Inflammatory macrophage treated with lipopolysaccharide for 4 hours (primary cell): ENCODE data around the gene YARS1.

ENCODE experiments used
- DNase-seq: peaks from one replicate; pipeline ENCODE4 v3.0.0-alpha.2; 2020

YARS1 gene

DNA sequence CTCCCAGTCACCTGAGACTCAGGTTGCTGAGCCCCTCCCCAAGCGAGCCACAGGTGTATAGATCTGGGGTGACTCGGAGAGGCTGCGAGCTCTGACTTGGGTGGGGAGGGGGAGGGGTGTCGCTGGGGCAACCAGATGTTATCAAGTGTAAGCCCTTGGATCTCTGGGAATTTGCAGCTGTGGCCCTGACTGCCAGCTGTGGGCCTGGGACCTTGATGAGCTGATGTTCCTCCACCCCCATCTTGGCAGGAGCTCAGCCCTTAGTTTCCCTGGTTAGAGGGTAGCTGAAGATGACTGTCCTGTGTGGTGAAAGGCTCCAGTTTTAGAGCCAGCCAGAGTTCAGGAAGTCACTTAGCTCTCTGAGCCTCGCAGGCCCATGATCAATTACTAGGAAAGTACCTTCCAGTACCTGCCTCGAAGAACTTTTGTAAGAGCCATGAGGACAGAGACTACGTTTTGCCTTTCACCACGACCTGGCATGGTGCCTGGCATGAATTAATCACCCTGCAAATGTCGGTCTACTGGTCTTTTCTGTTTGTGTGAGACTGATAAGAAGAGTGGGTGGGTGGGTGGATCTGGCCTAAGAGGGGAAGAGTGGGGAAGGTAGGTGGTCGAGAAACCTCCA lies 55.8 kb downstream of the YARS1 start:
- DNase-seq: no peak

DNA sequence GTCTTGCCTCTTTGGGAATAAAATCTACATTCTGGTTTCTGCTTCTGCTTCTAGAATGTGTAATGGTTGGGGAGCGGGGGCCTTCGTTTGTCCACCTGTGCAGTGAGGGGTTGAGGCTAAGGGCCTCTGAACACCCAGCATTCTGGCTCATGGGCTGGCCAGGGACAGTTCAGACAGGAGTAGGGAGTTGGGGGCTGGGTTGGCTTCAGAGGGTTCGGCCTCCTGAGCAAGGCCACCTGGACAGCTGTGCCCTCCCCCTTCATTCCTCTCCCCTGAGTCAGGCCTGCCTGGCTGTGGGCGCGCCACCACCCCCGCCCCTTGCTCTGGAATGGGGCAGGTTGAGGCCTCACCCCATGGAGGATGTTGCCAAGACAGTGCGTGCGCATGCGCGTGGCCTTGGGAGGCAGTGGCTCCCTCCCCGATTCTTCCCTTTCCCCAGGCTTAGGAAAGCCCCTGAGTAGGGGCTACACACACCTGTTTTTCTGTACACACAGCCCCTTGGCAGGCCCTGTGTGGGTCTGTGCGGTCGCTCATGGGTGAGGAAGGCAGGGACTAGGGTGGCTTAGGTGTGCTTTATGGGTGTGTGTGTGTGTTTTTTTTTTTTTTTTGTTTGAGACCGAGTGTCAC lies 57.0 kb downstream of the YARS1 start:
- no peak for DNase-seq

DNA sequence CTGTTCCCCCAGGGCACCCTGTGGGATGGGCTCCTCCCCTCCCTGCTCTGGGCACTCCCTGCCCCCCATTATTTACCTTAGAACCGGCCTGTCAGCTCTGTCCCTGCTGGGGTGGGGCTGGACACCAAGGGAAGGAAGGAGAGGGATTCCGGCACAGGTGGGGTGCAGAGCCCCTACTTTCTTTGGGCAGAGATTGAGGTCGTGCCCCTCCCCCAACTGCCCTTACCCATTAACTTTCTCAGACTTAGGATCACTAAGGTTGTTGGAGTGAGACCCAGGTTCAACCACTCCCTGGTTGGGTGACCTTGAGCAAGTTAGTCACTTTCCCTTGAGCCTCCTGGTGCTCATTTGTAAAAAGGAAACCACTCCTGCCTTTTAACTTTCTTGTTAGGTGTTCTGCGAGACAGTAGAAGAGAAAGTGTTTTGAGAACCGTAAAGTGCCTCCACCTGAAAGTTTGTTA lies 57.6 kb downstream of the YARS1 start:
- no peak for DNase-seq

- DNase-seq: no peak
Measured at GRCh38 chr1:32758795-32759430, 58.2 kb downstream of the YARS1 start.

DNA sequence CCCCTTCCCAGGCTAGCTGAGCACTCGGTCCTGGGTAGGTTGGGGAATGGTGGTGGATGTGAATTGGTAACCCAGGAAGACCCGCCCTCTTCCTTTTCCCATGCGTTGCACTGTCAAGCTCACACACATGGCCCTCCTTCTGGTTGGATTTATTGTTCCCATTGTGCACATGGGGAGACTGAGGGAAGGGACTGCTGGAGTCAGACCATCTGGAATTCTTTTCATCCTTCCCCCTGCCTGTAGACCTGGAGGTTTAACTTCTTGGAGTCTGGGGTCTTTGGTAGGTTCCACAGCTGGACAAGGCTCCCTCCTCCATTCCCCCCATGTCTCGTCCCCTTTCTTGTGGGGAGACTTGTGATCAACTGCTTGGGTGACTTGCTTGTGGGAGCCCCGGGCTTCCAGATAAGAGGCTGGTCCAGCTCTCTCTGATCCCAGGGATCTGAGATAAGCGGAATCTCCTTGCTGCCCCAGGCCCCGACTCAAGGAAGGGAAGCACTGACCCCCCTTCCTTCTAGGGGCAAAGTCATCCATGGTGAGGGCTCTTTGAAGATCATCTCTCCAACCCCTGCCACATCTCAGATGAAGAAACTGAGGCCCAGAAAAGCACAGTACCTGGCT lies 58.9 kb downstream of the YARS1 start:
- DNase-seq: no peak

DNA sequence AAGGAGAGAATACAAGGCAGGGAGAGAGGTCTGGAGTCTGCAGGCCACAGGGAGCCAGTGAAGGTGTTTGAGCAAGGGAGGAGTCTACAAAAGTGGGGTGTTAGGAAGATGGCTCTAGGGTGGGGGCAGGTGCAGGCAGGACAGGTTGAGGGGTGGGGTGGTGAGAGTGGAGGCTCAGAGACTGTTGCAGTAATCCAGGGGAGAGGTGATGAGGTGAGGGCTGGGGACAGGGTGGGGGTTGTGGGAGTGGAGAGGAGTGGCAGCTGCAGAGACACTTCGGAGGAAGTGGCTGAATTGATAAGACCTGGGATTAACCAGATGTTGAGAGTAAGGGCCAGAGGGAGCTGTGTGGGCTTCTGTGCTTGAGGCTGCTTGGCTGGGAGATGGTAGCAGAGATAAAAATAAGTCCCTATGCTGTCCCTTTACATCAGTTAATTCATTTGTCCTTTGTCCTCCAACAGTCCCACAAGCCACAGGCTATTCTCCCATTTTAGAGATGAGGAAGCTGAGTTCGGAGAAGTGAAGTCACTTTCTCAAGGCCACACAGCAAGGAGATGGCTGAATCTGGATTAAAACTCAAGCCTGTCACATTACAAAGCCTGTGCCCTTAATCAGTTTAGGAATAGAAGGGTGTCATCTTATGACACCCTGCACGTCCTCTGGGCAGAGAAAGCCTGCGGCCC lies 59.8 kb downstream of the YARS1 start:
- no peak for DNase-seq

- no peak for DNase-seq
Measured at GRCh38 chr1:32755810-32756159, 61.4 kb downstream of the YARS1 start.

DNA sequence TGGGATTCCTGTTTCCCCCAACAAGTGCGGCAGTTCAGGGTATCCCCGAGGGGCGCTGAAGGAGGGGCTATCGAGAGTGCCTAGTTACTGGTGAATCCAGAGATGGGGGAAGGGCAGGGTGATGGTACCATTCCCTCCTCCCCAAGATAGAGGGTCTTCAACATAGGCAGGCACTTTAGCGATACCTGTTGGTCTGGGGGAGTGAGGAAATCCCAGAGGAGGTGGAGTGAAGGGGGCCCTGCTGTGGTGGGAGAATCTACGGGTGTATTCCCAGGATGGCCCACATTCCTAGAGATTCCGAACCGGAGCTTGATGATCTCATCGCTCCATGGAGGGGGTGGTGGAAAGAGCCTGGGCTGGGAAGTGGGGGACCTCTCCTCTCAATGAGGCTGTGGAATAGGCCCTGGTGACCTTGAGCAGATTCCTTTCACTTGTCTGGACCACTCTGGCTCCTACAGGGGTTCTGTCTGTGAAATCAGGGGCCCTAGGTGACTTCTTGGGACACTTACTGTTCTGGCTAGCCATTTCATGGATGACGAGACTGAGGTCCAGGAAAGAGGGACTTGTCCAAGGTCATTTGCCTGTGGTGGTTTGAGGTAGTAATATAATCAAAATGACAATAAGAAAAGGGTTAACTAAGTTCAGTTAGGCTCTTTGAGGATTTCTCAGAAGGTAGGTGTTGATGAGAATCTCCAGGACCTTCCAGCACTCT lies 61.9 kb downstream of the YARS1 start:
- DNase-seq: no peak

DNA sequence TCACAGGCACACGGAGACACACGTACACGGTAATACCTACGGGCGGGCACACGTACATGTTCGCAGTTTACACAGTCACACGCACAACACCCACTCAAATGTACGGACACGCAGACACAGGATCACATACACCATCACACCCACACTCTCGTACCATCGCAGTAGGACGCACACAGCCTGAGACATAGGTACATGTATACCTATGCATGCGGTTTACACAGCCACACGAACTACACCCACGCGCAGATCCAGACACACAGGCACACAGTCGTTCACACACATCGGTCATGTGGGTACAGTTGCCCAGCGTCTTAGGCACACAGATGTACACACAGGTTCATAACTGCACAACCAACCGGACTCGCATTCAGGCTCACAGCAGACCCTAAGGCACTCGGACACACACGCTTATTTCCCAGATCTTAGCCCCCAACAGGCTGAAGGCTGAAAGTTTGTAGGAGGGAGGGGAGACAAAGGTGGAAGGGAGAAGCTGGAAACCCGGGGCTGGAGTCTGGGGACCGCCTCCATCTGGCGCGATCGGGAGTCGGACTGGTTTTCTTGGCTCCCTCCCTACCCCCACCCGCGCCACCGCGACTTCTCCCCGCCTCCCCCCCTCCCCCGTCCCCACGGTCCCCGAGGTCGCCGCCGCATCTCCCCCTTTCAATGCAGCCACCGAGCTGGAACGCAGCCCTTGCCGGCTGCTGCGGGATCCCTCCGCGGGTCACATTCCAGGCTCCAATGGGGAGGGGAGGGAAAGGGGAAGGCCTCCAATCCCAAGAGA lies 62.7 kb downstream of the YARS1 start:
- DNase-seq: no peak

GRCh38 chr1:32753532-32754316 lies 63.4 kb downstream of the YARS1 start:
- peak; percentile 32 for DNase-seq

DNA sequence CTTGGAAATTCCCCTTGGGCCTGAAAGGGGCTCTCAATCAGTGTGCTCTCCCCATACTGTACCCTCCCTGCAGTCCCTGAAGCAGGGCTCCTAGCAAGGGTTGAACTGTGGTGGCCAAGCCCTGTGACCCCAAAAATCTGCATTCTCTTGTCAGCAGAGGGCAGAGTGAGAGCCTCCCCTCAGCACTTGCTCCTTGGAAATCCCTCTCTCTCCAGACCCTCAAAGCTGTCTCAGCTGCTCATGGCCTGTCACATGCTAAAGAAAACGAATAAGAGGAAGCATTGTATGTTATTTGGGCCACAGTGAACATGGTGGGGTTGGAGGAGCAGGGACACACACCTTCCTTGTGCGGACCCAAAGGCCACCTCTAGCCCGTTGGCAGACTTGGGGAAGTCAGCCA lies 67.4 kb downstream of the YARS1 start:
- DNase-seq: no peak

GRCh38 chr1:32749332-32749731 lies 67.8 kb downstream of the YARS1 start:
- DNase-seq: peak; percentile 32

DNA sequence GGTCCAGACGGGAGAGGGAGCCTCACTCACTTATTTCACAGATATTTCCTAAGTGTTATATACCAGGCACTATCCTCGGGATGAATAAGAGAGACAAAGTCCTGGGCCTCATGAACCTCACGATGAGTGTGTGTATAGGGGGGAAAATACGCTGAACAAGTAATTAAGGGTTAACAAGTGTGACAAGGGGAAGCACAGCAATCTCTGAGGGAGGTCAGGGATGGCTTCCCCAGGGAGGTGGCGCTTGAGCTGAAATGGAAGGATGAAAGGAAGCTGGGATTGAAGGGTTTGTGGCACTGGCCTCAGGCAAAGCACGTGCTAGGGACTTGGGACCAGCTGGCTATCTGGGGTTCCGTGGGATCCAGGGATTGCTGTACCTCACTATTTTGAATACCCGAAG lies 68.2 kb downstream of the YARS1 start:
- no peak for DNase-seq

DNA sequence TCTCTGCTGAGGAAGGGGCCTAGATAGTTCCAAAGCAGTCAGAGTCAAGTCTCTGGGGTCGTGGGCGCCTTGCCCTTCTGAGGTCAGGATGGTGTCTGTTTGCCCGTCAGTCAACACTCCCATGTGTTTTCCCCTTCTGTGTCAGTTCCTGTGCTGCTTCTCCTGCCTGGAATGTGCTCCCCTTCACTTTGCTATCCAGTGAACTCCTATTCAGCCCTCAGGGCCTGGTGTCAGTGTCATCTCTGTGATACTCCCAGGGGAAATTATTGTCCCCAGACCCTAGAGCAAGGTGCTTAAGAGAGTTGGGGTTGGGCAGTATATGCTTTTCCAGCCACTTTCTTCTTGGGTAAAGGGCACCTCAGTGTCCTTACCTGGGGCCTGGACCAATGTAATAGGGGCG lies 68.8 kb downstream of the YARS1 start:
- no peak for DNase-seq

DNA sequence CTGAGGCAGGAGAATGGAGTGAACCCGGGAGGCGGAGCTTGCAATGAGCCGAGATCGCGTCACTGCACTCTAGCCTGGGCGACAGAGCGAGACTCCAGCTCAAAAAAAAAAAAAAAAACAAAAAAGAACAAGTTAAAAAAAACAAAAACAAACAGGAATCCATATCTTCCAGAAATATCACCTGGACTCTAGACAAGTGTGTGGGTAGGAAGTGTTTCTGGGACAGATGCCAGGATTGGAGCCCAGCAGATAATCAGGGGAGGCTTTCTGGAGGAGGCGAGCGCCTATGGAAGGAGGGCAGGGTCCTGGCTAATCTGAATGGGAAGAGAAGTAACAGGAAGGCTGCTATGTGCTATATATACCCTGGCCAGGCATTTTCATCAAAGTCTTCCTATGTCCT lies 71.0 kb downstream of the YARS1 start:
- DNase-seq: no peak

DNA sequence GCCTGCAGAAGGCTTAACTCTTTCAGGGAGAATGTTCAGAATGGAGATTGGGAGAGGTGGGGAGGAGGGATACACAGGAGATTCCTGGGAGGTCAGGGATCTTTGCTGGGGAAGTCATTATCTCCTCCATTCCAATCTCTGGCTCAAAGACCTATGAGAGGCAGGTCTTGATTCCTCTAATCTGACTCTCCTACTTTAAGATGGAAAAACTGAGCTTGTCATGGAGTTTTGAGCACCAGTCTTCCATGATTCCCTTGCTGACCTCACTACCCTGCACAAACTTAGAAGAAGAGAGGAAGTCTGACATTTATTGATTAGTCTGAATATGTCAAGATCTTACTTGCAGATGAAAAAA lies 73.1 kb downstream of the YARS1 start:
- DNase-seq: no peak

DNA sequence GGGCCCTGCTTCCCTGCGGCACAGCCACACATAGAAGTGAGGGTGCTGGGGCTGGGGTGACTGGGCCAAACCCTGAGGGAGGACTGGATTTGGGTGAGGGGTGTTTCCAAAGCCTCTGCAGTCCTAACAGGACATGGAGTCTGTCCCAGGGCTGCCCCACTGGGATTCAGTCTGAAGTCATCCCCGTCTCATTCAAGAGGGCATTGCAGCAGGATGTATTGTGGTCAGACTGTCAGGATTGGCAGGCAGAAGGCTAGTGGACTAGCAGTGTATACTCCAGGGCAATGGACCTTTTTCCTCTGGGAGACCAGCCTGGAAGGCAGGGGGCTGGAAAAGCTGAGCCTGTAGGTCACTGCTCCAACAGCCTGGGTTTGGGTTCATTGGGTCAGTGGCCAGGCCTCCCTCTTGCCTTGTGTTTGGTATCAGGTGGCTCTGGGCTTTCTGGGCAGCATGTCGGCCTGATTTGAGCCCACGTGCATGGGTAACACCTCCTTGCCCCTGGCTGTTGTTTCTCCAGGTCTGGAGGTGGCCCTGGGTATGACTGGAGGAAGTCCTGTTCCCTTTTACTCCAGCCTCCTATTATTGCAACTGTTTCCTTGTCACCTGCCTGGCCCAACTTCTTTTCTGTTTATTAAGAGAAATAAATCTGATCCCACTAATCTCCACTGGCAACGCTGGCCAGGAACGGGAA lies 73.6 kb downstream of the YARS1 start:
- DNase-seq: no peak

- peak; percentile 45 for DNase-seq
Measured at GRCh38 chr1:32742956-32743355, 74.2 kb downstream of the YARS1 start.

GRCh38 chr1:32742199-32742947 lies 74.8 kb downstream of the YARS1 start:
- no peak for DNase-seq
